RWPE2 (cell line): ENCODE results near the gene TMEM178B.
"Not testable (repeated sequence)": the region's sequence is repeated elsewhere in the genome, so short reads cannot be mapped to it uniquely, and the experiment has no call there.

Experiments
- ATAC-seq: fragments of 200-7000 bp; cut with Tn5 transposase; 3 replicates; pipeline ENCODE4 v1.9.1; 2021; ENCODE audit warnings: low read depth
- DNase-seq: peaks from one replicate; pipeline ENCODE4 v3.0.0-alpha.2; 2020; ENCODE audit warnings: low spot score
- H3K27ac ChIP-seq: fragments of 450-650 bp; 2 replicates; pipeline ENCODE4 v1.5.1; 2017; ENCODE audit warnings: mild to moderate bottlenecking; ENCODE audit not compliant: poor library complexity, severe bottlenecking
- H3K27me3 ChIP-seq: fragments of 250-450 bp; sonication (Bioruptor Pico); 2 replicates; pipeline ENCODE4 v1.5.1; 2021; ENCODE audit warnings: mild to moderate bottlenecking, moderate library complexity; ENCODE audit not compliant: insufficient read depth, poor library complexity, severe bottlenecking
- H3K36me3 ChIP-seq: fragments of 250-450 bp; sonication (Bioruptor Pico); 2 replicates; pipeline ENCODE4 v1.5.1; 2020; ENCODE audit warnings: low read depth, mild to moderate bottlenecking, moderate library complexity
- H3K4me1 ChIP-seq: fragments of 250-450 bp; sonication (Bioruptor Pico); 2 replicates; pipeline ENCODE4 v1.5.1; 2021; ENCODE audit warnings: mild to moderate bottlenecking, moderate library complexity; ENCODE audit not compliant: insufficient read depth, poor library complexity, severe bottlenecking
- H3K4me3 ChIP-seq: fragments of 250-450 bp; sonication (Bioruptor Pico); 2 replicates; pipeline ENCODE4 v1.5.1; 2021; ENCODE audit warnings: mild to moderate bottlenecking, moderate library complexity; ENCODE audit not compliant: severe bottlenecking
- H3K9me3 ChIP-seq: fragments of 250-450 bp; sonication (Bioruptor Pico); 2 replicates; pipeline ENCODE4 v1.5.1; 2021; ENCODE audit warnings: mild to moderate bottlenecking, moderate library complexity; ENCODE audit not compliant: severe bottlenecking
- CTCF ChIP-seq: fragments of 450-650 bp; IDR thresholded peaks from one replicate; pipeline ENCODE4 v1.5.1; 2017; ENCODE audit warnings: mild to moderate bottlenecking, moderate library complexity; ENCODE audit not compliant: poor library complexity, severe bottlenecking

TMEM178B gene

GRCh38 chr7:141190495-141190894 is 116.6 kb downstream of the TMEM178B start:
- DNase-seq (no peak), ATAC-seq (no peak)
- H3K4me3 ChIP-seq = no peak overlapping the region
- no peak for TF ChIP-seq CTCF
- no peaks in the 10 kb centered on the region for H3K27me3 ChIP-seq
- H3K9me3 ChIP-seq = no peaks in the 10 kb centered on the region
- no peaks in the 10 kb centered on the region for H3K36me3 ChIP-seq
- H3K4me1 ChIP-seq = no peaks in the 10 kb centered on the region
- H3K27ac ChIP-seq = no peak overlapping the region

GRCh38 chr7:141191277-141191676 is 117.4 kb downstream of the TMEM178B start:
- no peak for TF ChIP-seq CTCF
- DNase-seq (no peak), ATAC-seq (no peak)

DNA sequence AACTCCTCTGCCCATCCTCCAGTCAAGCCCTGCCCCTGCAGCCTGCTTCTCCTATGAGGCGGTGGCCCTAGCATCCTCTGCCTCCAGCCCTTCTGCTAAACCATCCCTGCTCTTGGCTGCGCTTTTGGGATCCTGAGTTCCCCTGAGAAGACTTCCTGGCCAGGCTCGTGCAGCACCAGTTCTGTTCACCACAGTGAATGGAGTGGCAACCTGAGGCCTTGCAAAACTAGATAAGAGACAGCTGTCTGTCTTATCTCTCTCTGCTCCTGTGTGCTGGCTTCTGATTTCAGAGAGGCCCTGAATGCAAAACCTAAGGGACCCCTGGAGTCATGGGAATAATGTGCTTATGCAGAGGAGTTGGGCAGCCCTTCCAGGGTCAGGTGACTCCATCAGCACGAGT is 119.2 kb downstream of the TMEM178B start:
- H3K9me3 ChIP-seq = no peaks in the 10 kb centered on the region
- no peak overlapping the region for H3K4me3 ChIP-seq
- H3K36me3 ChIP-seq = no peaks in the 10 kb centered on the region
- no peaks in the 10 kb centered on the region for H3K4me1 ChIP-seq
- DNase-seq = no peak
- H3K27ac ChIP-seq = no peak overlapping the region
- TF ChIP-seq CTCF = no peak
- H3K27me3 ChIP-seq = no peaks in the 10 kb centered on the region
- ATAC-seq = no peak

More at GRCh38 chr7:141191277-141191676, 117.4 kb downstream of the TMEM178B start:
- Histone ChIP-seq H3K4me3 (no peak overlapping the region), H3K36me3 (no peaks in the 10 kb centered on the region), H3K9me3 (no peaks in the 10 kb centered on the region), H3K27me3 (no peaks in the 10 kb centered on the region), H3K4me1 (no peaks in the 10 kb centered on the region), H3K27ac (no peak overlapping the region)

DNA sequence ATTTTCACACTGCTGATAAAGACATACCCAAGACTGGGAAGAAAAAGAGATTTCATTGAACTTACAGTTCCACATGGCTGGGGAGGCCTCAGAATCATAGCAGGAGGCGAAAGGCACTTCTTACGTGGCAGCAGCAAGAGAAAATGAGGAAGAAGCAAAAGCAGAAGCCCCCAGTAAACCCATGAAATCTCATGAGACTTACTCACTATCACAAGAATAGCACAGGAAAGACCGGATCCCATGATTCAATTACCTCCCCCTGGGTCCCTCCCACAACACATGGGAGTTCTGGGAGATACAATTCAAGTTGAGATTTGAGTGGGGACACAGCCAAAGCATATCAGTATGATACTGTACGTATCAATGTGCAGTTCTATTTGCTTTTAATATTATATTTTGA is 121.9 kb downstream of the TMEM178B start:
- H3K4me3 ChIP-seq, H3K27me3 ChIP-seq, H3K9me3 ChIP-seq, H3K36me3 ChIP-seq, H3K27ac ChIP-seq, DNase-seq, ATAC-seq, H3K4me1 ChIP-seq: not testable (repeated sequence)

- Histone ChIP-seq H3K9me3 (no peaks in the 10 kb centered on the region), H3K4me1 (no peaks in the 10 kb centered on the region), H3K36me3 (no peaks in the 10 kb centered on the region), H3K27ac (no peak overlapping the region), H3K27me3 (peaks cover 2% of the 10 kb centered on the region), H3K4me3 (no peak overlapping the region)
- ATAC-seq (no peak), DNase-seq (no peak)
- no peak for TF ChIP-seq CTCF
Observed at GRCh38 chr7:141198194-141198958, 124.5 kb downstream of the TMEM178B start.
